IMR-90 (cell line): ENCODE results near the gene PCDHGA7. TPM values are rescaled to one million over a fixed set of nuclear protein-coding genes. Genes with fewer than 3 reads are reported as not detected.

ENCODE experiments used
- ATAC-seq: fragments of 200-7000 bp; cut with Tn5 transposase; 2 replicates; pipeline ENCODE4 v1.9.1; 2020; ENCODE audit warnings: low read depth, mild to moderate bottlenecking, moderate library complexity
- BruUV-seq: library from RNA; stranded (reverse); fragments of 400-500 nt; replicated peaks from 2 replicates; lab custom pipeline; 2021; lab: Mats Ljungman, UMichigan
- CTCF ChIA-PET: fragments of 300-600 bp; formaldehyde crosslinking; extraction: SDS; loops from one replicate; lab custom pipeline; 2021; ENCODE audit warnings: antibody characterized with exemption; lab: Yijun Ruan, JAX
- POLR2A ChIA-PET: fragments of 300-600 bp; sonication (Branson Sonifier 250); formaldehyde crosslinking; loops from one replicate; lab custom pipeline; 2022; ENCODE audit warnings: antibody characterized with exemption; ENCODE audit not compliant: unreplicated experiment; lab: Charles Lee
- DNase-seq: peaks from one replicate; pipeline ENCODE4 v3.0.0; 2013
- H2AFZ ChIP-seq: replicated peaks from 2 replicates; pipeline ENCODE3; 2013; ENCODE audit warnings: low read length, mild to moderate bottlenecking; ENCODE audit not compliant: poor library complexity
- H2AK5ac ChIP-seq: 2 replicates; pipeline ENCODE4 v1.6.1; 2013; ENCODE audit warnings: low read depth, low read length, inconsistent platforms
- H2AK9ac ChIP-seq: replicated peaks from 2 replicates; pipeline ENCODE3; 2013; ENCODE audit warnings: mild to moderate bottlenecking, low read depth, low read length, moderate library complexity; ENCODE audit not compliant: poor library complexity
- H2BK120ac ChIP-seq: 2 replicates; pipeline ENCODE4 v1.6.1; 2013; ENCODE audit warnings: low read depth, low read length, inconsistent platforms
- H2BK15ac ChIP-seq: 3 replicates; pipeline ENCODE4 v1.6.1; 2013; ENCODE audit warnings: low read depth, low read length, inconsistent platforms
- H2BK20ac ChIP-seq: 2 replicates; pipeline ENCODE4 v1.6.1; 2013; ENCODE audit warnings: low read depth, mild to moderate bottlenecking, inconsistent platforms, low read length, moderate library complexity
- H2BK5ac ChIP-seq: 2 replicates; pipeline ENCODE4 v1.6.1; 2013; ENCODE audit warnings: mild to moderate bottlenecking, low read depth, low read length, inconsistent platforms; ENCODE audit not compliant: poor library complexity, severe bottlenecking
- H3K14ac ChIP-seq: replicated peaks from 2 replicates; pipeline ENCODE4 v1.6.1; 2013; ENCODE audit warnings: low read depth, low read length, inconsistent platforms
- H3K18ac ChIP-seq: 2 replicates; pipeline ENCODE4 v1.6.1; 2013; ENCODE audit warnings: low read depth, low read length, control low read depth
- H3K23ac ChIP-seq: 2 replicates; pipeline ENCODE4 v1.6.1; 2013; ENCODE audit warnings: low read depth, low read length, inconsistent platforms
- H3K27ac ChIP-seq: 2 replicates; pipeline ENCODE4 v1.5.1; 2013; ENCODE audit warnings: mild to moderate bottlenecking, control low read depth, low read length; ENCODE audit not compliant: insufficient read depth
- H3K27me3 ChIP-seq: 2 replicates; pipeline ENCODE4 v1.6.1; 2013; ENCODE audit warnings: low read length; ENCODE audit not compliant: control insufficient read depth, insufficient read depth
- H3K36me3 ChIP-seq: 2 replicates; pipeline ENCODE4 v1.6.1; 2013; ENCODE audit warnings: low read length, mixed read lengths; ENCODE audit not compliant: control insufficient read depth, insufficient read depth
- H3K4ac ChIP-seq: 2 replicates; pipeline ENCODE4 v1.6.1; 2013; ENCODE audit warnings: low read depth, low read length, inconsistent platforms
- H3K4me1 ChIP-seq: 2 replicates; pipeline ENCODE4 v1.6.1; 2013; ENCODE audit warnings: low read length, mixed read lengths; ENCODE audit not compliant: control insufficient read depth, insufficient read depth
- H3K4me2 ChIP-seq: 2 replicates; pipeline ENCODE4 v1.6.1; 2013; ENCODE audit warnings: low read depth, mild to moderate bottlenecking, control low read depth, low read length, moderate library complexity
- H3K4me3 ChIP-seq: 2 replicates; pipeline ENCODE4 v1.5.1; 2013; ENCODE audit warnings: low read depth, mild to moderate bottlenecking, control low read depth, low read length, moderate library complexity; ENCODE audit not compliant: insufficient read depth
- H3K56ac ChIP-seq: 2 replicates; pipeline ENCODE4 v1.6.1; 2013; ENCODE audit warnings: low read length, inconsistent platforms; ENCODE audit not compliant: insufficient read depth; ENCODE audit errors: extremely low read depth
- H3K79me1 ChIP-seq, 2 experiments: 2 replicates each; pipeline ENCODE4 v1.6.1; 2013; ENCODE audit warnings: low read length in 2 of 2, inconsistent platforms in 1 of 2, low read depth in 1 of 2
- H3K9ac ChIP-seq: 2 replicates; pipeline ENCODE4 v1.6.1; 2013; ENCODE audit warnings: low read depth, low read length, control low read depth
- H3K9me1 ChIP-seq: 2 replicates; pipeline ENCODE4 v1.6.1; 2013; ENCODE audit warnings: low read length, inconsistent platforms; ENCODE audit not compliant: insufficient read depth
- H3K9me3 ChIP-seq: 2 replicates; pipeline ENCODE4 v1.6.1; 2013; ENCODE audit warnings: low read length; ENCODE audit not compliant: control insufficient read depth, insufficient read depth
- H4K20me1 ChIP-seq: 2 replicates; pipeline ENCODE4 v1.6.1; 2013; ENCODE audit warnings: low read length, inconsistent platforms; ENCODE audit not compliant: insufficient read depth
- H4K5ac ChIP-seq: 2 replicates; pipeline ENCODE4 v1.6.1; 2013; ENCODE audit warnings: mild to moderate bottlenecking, low read depth, low read length, control low read depth
- H4K8ac ChIP-seq, 2 experiments: 2 replicates each; pipeline ENCODE4 v1.6.1; 2013; ENCODE audit warnings: low read depth in 2 of 2, low read length in 2 of 2, control low read depth in 1 of 2, inconsistent platforms in 1 of 2
- H4K91ac ChIP-seq: 2 replicates; pipeline ENCODE4 v1.6.1; 2013; ENCODE audit warnings: low read depth, low read length, inconsistent platforms; ENCODE audit not compliant: insufficient read depth
- CEBPB ChIP-seq: IDR thresholded peaks from 2 replicates; pipeline ENCODE4 v1.6.1; 2012; ENCODE audit warnings: low read depth, low read length, improper control_type of control experiment
- CHD1 ChIP-seq: IDR thresholded peaks from 2 replicates; pipeline ENCODE4 v1.6.1; 2012; ENCODE audit warnings: low read depth, low read length, improper control_type of control experiment
- CTCF ChIP-seq: conservative IDR thresholded peaks from 2 replicates; pipeline ENCODE4 v1.5.1; 2012; ENCODE audit warnings: mild to moderate bottlenecking, low read depth, low read length, improper control_type of control experiment
- ELK1 ChIP-seq: fragments of 150-350 bp; IDR thresholded peaks from 2 replicates; pipeline ENCODE4 v1.6.1; 2016; ENCODE audit warnings: low read depth, mild to moderate bottlenecking, low read length, moderate library complexity, borderline replicate concordance
- MAZ ChIP-seq: IDR thresholded peaks from 2 replicates; pipeline ENCODE4 v1.6.1; 2012; ENCODE audit warnings: low read depth, mild to moderate bottlenecking, low read length, improper control_type of control experiment, moderate library complexity, borderline replicate concordance
- MXI1 ChIP-seq: IDR thresholded peaks from 2 replicates; pipeline ENCODE4 v1.6.1; 2012; ENCODE audit warnings: low read depth, mild to moderate bottlenecking, low read length, moderate library complexity, borderline replicate concordance
- NFE2L2 ChIP-seq: fragments of 150-350 bp; IDR thresholded peaks from 2 replicates; pipeline ENCODE4 v1.6.1; 2016; ENCODE audit warnings: low read depth, mild to moderate bottlenecking, low read length
- POLR2A ChIP-seq: IDR thresholded peaks from 2 replicates; pipeline ENCODE4 v1.6.1; 2012; ENCODE audit warnings: mild to moderate bottlenecking, low read depth, low read length
- RAD21 ChIP-seq: IDR thresholded peaks from 2 replicates; pipeline ENCODE4 v1.6.1; 2012; ENCODE audit warnings: low read length, improper control_type of control experiment
- SMC3 ChIP-seq: fragments of 150-350 bp; IDR thresholded peaks from 2 replicates; pipeline ENCODE4 v1.6.1; 2016; ENCODE audit warnings: low read depth, mild to moderate bottlenecking, antibody characterized with exemption, low read length, moderate library complexity
- USF2 ChIP-seq: fragments of 150-350 bp; IDR thresholded peaks from 2 replicates; pipeline ENCODE4 v1.6.1; 2017; ENCODE audit warnings: mild to moderate bottlenecking, antibody characterized with exemption, low read length, low read depth
- WGBS, 2 experiments: methylation state at CpG; one replicate each; pipeline versions ENCODE4 v1.1.5 to v1.1.7; 2013; ENCODE audit warnings: missing lambda C conversion rate in 2 of 2; ENCODE audit not compliant: insufficient read length in 1 of 2; ENCODE audit errors: extremely low coverage in 2 of 2; 5-methylcytosine and 5-hydroxymethylcytosine counted together
- dilution Hi-C: fragments of 300-500 bp; cut with HindIII; formaldehyde crosslinking; loops from one replicate; pipeline ENCODE4 v1.14.3; 2018; ENCODE audit warnings: low sequenced_read_pairs; ENCODE audit not compliant: unreplicated experiment
- in situ Hi-C: fragments of 300-500 bp; cut with MboI; formaldehyde crosslinking; loops from 3 replicates; pipeline ENCODE4 v1.14.3; 2019; ENCODE audit warnings: low sequenced_read_pairs, inconsistent platforms, mixed read lengths
- intact Hi-C: fragments of 100-400 bp; cut with micrococcal nuclease; formaldehyde crosslinking; loops from 2 replicates; pipeline ENCODE4 v1.10.0; 2022
- polyA plus RNA-seq, 3 experiments: library from polyadenylated mRNA; depleted of rRNA; stranded (reverse); fragments of >200 nt; gene quantifications; 2 replicates each; pipeline ENCODE4 v1.2.3, GENCODE V29; 2012; ENCODE audit warnings: low replicate concordance in 1 of 3
- total RNA-seq: library from RNA; depleted of rRNA; stranded (reverse); fragments of >200 nt; gene quantifications from 2 replicates; pipeline ENCODE4 v1.2.3, GENCODE V29; 2012

Gene PCDHGA7
- total and polyA plus RNA-seq, 2 of the 4 experiments (the other 2 are of a cell fraction), result 3.2 to 3.4 TPM

GRCh38 chr5:141373673-141374317 lies 8.7 kb upstream of the PCDHGA7 start, which contains the start of gene PCDHGA6 (continued):
- no peak for TF ChIP-seq ELK1

GRCh38 chr5:141374627-141375026 lies 7.9 kb upstream of the PCDHGA7 start:
- Histone ChIP-seq H2BK5ac (no peak overlapping the region), H3K23ac (no peak overlapping the region), H2AK9ac (no peak overlapping the region), H2AK5ac (no peak overlapping the region), H3K9ac (no peak overlapping the region), H4K20me1 (no peaks in the 10 kb centered on the region), H3K56ac (no peak overlapping the region), H4K5ac (no peak overlapping the region), H3K36me3 (peaks cover 23% of the 10 kb centered on the region), H3K4me3 (no peak overlapping the region), H3K79me1 (no peaks in the 10 kb centered on the region), H2BK15ac (no peak overlapping the region), H3K27ac (no peak overlapping the region), H3K14ac (no peak overlapping the region), H4K8ac (no peak overlapping the region), H3K4me2 (0 out of 2 replicates have a peak overlapping the region, but pooled peaks have one; percentile 8), H3K4ac (no peak overlapping the region), H3K9me3 (peaks cover 61% of the 10 kb centered on the region), H3K27me3 (no peaks in the 10 kb centered on the region), H3K4me1 (no peaks in the 10 kb centered on the region), H2BK120ac (no peak overlapping the region), H3K9me1 (no peaks in the 10 kb centered on the region), H4K91ac (no peak overlapping the region), H2BK20ac (no peak overlapping the region), H2AFZ (peak overlapping the region; percentile 3), H3K18ac (no peak overlapping the region)
- CTCF ChIA-PET, result interaction anchor here (0.8 to 1.3 kb wide), 3 partner anchors 16 to 186 kb away, joined by 3 to 7 read pairs (median 4); no protein-coding TSS in a partner anchor
- POLR2A ChIA-PET, result no interaction called here
- intact Hi-C loops (no loop called here), in situ Hi-C loops (no loop called here), dilution Hi-C loops (no loop called here)
- ATAC-seq (no peak), DNase-seq (no peak)
- BruUV-seq, result no TSS peak
- WGBS, 2 experiments, result 60% methylated on average over 8 of the region's 14 CpGs; no CpG with 5 or more reads in 1 of the 2 experiments
- TF ChIP-seq CEBPB (no peak), MAZ (no peak), MXI1 (no peak), CHD1 (no peak), POLR2A (no peak), ELK1 (no peak), NFE2L2 (no peak), RAD21 (no peak), CTCF (no peak), USF2 (no peak), SMC3 (no peak)
